ENCODE results near the gene MKX.

Gene MKX

DNA sequence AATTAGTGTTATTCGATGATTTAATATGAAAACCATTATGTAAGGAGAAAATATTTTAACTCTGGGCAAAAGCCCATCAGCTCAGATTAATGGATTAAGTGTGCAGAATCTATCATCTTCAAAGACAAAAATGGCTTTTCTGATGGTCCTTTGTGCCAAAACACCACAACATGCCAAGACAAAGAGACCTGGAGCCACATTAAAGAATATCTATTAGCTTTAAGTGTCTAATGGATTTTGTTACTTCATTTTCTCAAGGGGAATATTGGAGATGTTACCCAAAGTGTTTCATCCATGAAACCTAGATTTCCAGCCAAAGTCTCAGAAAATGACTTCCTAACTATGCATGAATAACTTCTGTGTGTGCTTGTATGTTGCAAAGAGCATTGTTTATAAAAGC is 57.3 kb downstream of the MKX start:
- Histone ChIP-seq H2AK5ac (ENCODE audit: low read length, severe bottlenecking) (no peak overlapping the region), H3K4me2 (ENCODE audit: low read length, poor library complexity, severe bottlenecking) (no peak overlapping the region), H3K79me1 (replicated peaks; ENCODE audit: low read length, poor library complexity, severe bottlenecking) (no peaks in the 10 kb centered on the region), H3K27me3 (ENCODE audit: control insufficient read depth in 1 of 2, insufficient read depth in 1 of 2, low read length in 2 of 2) (no peaks in the 10 kb centered on the region), H3K4me3 (ENCODE audit: insufficient read depth in 1 of 2, low read depth in 1 of 2, low read length in 2 of 2) (no peak overlapping the region), H4K91ac (ENCODE audit: low read length) (no peak overlapping the region), H3K18ac (ENCODE audit: low read depth in 1 of 2, low read length in 2 of 2) (no peak overlapping the region), H3K4me1 (ENCODE audit: control insufficient read depth, insufficient read depth, low read depth, low read length) (peaks cover 1% of the 10 kb centered on the region), H2BK5ac (ENCODE audit: low read depth, low read length, poor library complexity, severe bottlenecking) (no peak overlapping the region), H2BK120ac (ENCODE audit: low read depth, low read length) (no peak overlapping the region), H3K9me3 (ENCODE audit: control insufficient read depth, low read length) (no peaks in the 10 kb centered on the region), H3K9ac (ENCODE audit: low read length) (no peak overlapping the region), H3K27ac (ENCODE audit: low read length, poor library complexity, severe bottlenecking) (no peak overlapping the region), H2AFZ (ENCODE audit: low read depth, low read length) (no peak overlapping the region), H3K4ac (ENCODE audit: low read depth in 1 of 2, low read length in 2 of 2) (no peak overlapping the region), H4K8ac (ENCODE audit: low read length) (no peak overlapping the region), H3K14ac (ENCODE audit: low read length in 2 of 2) (no peak overlapping the region), H3K23ac (ENCODE audit: low read length in 2 of 2) (no peak overlapping the region), H2BK15ac (ENCODE audit: low read depth, poor library complexity, severe bottlenecking) (no peak overlapping the region), H2BK12ac (ENCODE audit: low read length in 2 of 2) (no peak overlapping the region), H3K36me3 (ENCODE audit: control insufficient read depth in 1 of 2, insufficient read depth in 2 of 2, low read depth in 1 of 2, low read length in 2 of 2) (no peaks in the 10 kb centered on the region)
- DNase-seq: no peak
- WGBS: no CpG with 5 or more reads among the region's 1 CpG

DNA sequence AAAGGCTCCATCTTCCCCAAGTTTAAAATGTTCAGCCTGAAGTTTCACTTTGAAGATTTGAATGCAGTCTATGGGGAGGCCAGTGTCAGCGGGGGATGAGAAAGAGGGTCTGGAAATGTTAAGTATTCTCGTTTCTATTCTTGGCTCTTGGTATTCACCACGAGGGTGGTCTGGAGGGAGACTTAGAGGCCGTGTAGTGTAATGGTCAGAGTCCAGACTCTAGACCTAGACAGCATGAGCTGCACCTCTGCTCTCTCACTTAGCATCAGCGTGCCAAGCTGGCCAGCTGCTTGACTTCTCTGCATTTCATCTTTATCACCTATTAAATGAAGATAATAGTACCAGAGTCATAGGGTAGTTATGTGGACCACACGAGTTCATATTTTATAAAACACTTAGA is 57.9 kb downstream of the MKX start:
- no peaks in the 10 kb centered on the region for H3K9me3 ChIP-seq (ENCODE audit: control insufficient read depth, low read length)
- H2BK15ac ChIP-seq (ENCODE audit: low read depth, poor library complexity, severe bottlenecking): no peak overlapping the region
- no peak overlapping the region for H3K23ac ChIP-seq (ENCODE audit: low read length in 2 of 2)
- no peak overlapping the region for H3K4ac ChIP-seq (ENCODE audit: low read depth in 1 of 2, low read length in 2 of 2)
- WGBS: 30% methylated on average over 4 of the region's 6 CpGs
- H3K18ac ChIP-seq (ENCODE audit: low read depth in 1 of 2, low read length in 2 of 2): no peak overlapping the region
- no peak overlapping the region for H4K8ac ChIP-seq (ENCODE audit: low read length)
- H3K27ac ChIP-seq (ENCODE audit: low read length, poor library complexity, severe bottlenecking): no peak overlapping the region
- H3K14ac ChIP-seq (ENCODE audit: low read length in 2 of 2): no peak overlapping the region
- no peaks in the 10 kb centered on the region for H3K27me3 ChIP-seq (ENCODE audit: control insufficient read depth in 1 of 2, insufficient read depth in 1 of 2, low read length in 2 of 2)
- no peak overlapping the region for H2BK5ac ChIP-seq (ENCODE audit: low read depth, low read length, poor library complexity, severe bottlenecking)
- no peak overlapping the region for H3K4me2 ChIP-seq (ENCODE audit: low read length, poor library complexity, severe bottlenecking)
- H2BK12ac ChIP-seq (ENCODE audit: low read length in 2 of 2): no peak overlapping the region
- peaks cover 1% of the 10 kb centered on the region for H3K4me1 ChIP-seq (ENCODE audit: control insufficient read depth, insufficient read depth, low read depth, low read length)
- H3K9ac ChIP-seq (ENCODE audit: low read length): no peak overlapping the region
- no peaks in the 10 kb centered on the region for H3K79me1 ChIP-seq (replicated peaks; ENCODE audit: low read length, poor library complexity, severe bottlenecking)
- H2BK120ac ChIP-seq (ENCODE audit: low read depth, low read length): no peak overlapping the region
- H2AFZ ChIP-seq (ENCODE audit: low read depth, low read length): no peak overlapping the region
- no peak overlapping the region for H2AK5ac ChIP-seq (ENCODE audit: low read length, severe bottlenecking)
- H3K4me3 ChIP-seq (ENCODE audit: insufficient read depth in 1 of 2, low read depth in 1 of 2, low read length in 2 of 2): no peak overlapping the region
- no peaks in the 10 kb centered on the region for H3K36me3 ChIP-seq (ENCODE audit: control insufficient read depth in 1 of 2, insufficient read depth in 2 of 2, low read depth in 1 of 2, low read length in 2 of 2)
- no peak for DNase-seq
- H4K91ac ChIP-seq (ENCODE audit: low read length): no peak overlapping the region

DNA sequence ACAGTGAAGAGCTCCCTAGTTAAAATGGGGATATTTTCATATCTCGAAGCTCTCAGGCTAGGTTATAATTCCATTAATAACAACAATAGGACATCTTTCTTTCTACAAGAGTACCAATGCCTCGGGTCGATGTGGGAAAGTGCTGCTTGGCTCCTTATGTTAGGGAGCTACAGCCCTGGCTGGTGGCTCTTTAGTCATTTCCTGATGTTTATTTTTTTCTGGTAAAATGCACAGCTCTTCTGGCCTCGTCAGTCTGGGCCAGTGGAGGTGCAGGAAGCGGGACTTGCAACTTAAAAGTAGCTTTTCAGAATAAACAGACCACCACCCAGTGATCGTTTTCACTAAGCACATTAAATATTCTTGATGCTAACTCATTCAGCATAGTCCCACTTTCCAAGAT is 58.3 kb downstream of the MKX start:
- no peak overlapping the region for H3K4me2 ChIP-seq (ENCODE audit: low read length, poor library complexity, severe bottlenecking)
- H3K4ac ChIP-seq (ENCODE audit: low read depth in 1 of 2, low read length in 2 of 2): no peak overlapping the region
- no peak for DNase-seq
- no peak overlapping the region for H3K23ac ChIP-seq (ENCODE audit: low read length in 2 of 2)
- no peak overlapping the region for H4K8ac ChIP-seq (ENCODE audit: low read length)
- no peak overlapping the region for H3K9ac ChIP-seq (ENCODE audit: low read length)
- no peaks in the 10 kb centered on the region for H3K36me3 ChIP-seq (ENCODE audit: control insufficient read depth in 1 of 2, insufficient read depth in 2 of 2, low read depth in 1 of 2, low read length in 2 of 2)
- no peaks in the 10 kb centered on the region for H3K9me3 ChIP-seq (ENCODE audit: control insufficient read depth, low read length)
- H2BK15ac ChIP-seq (ENCODE audit: low read depth, poor library complexity, severe bottlenecking): no peak overlapping the region
- H2BK5ac ChIP-seq (ENCODE audit: low read depth, low read length, poor library complexity, severe bottlenecking): no peak overlapping the region
- 31% methylated on average over 5 of the region's 6 CpGs for WGBS
- H3K79me1 ChIP-seq (replicated peaks; ENCODE audit: low read length, poor library complexity, severe bottlenecking): no peaks in the 10 kb centered on the region
- no peak overlapping the region for H2BK12ac ChIP-seq (ENCODE audit: low read length in 2 of 2)
- no peaks in the 10 kb centered on the region for H3K27me3 ChIP-seq (ENCODE audit: control insufficient read depth in 1 of 2, insufficient read depth in 1 of 2, low read length in 2 of 2)
- H2AK5ac ChIP-seq (ENCODE audit: low read length, severe bottlenecking): no peak overlapping the region
- H3K14ac ChIP-seq (ENCODE audit: low read length in 2 of 2): no peak overlapping the region
- H3K27ac ChIP-seq (ENCODE audit: low read length, poor library complexity, severe bottlenecking): no peak overlapping the region
- no peak overlapping the region for H2BK120ac ChIP-seq (ENCODE audit: low read depth, low read length)
- H3K4me3 ChIP-seq (ENCODE audit: insufficient read depth in 1 of 2, low read depth in 1 of 2, low read length in 2 of 2): no peak overlapping the region
- no peak overlapping the region for H4K91ac ChIP-seq (ENCODE audit: low read length)
- no peak overlapping the region for H3K18ac ChIP-seq (ENCODE audit: low read depth in 1 of 2, low read length in 2 of 2)
- peaks cover 1% of the 10 kb centered on the region for H3K4me1 ChIP-seq (ENCODE audit: control insufficient read depth, insufficient read depth, low read depth, low read length)
- H2AFZ ChIP-seq (ENCODE audit: low read depth, low read length): no peak overlapping the region

DNA sequence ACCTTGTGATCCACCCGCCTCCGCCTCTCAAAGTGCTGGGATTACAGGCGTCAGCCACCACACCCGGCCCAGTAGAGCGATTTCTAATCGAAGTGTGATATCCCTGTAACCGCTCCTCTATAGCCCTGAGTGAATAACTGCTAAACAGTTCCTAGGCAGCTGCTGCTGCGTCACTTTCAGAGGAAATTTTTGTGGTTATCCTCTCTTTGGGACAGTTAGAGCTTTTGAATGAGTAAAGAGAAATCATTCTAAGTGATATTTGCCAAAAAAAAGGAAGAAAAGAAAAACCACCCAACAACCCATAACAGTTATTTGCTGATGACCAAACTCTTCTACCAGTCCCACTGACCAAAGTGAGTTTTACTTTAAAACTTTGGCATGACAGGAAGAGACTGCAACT is 59.9 kb downstream of the MKX start:
- no peak overlapping the region for H2BK120ac ChIP-seq (ENCODE audit: low read depth, low read length)
- H3K27me3 ChIP-seq (ENCODE audit: control insufficient read depth in 1 of 2, insufficient read depth in 1 of 2, low read length in 2 of 2): no peaks in the 10 kb centered on the region
- WGBS: 96% methylated on average over 7 of the region's 8 CpGs
- H3K18ac ChIP-seq (ENCODE audit: low read depth in 1 of 2, low read length in 2 of 2): no peak overlapping the region
- no peak overlapping the region for H3K27ac ChIP-seq (ENCODE audit: low read length, poor library complexity, severe bottlenecking)
- no peak overlapping the region for H3K4ac ChIP-seq (ENCODE audit: low read depth in 1 of 2, low read length in 2 of 2)
- H3K4me1 ChIP-seq (ENCODE audit: control insufficient read depth, insufficient read depth, low read depth, low read length): peaks cover 1% of the 10 kb centered on the region
- H3K9ac ChIP-seq (ENCODE audit: low read length): no peak overlapping the region
- no peak overlapping the region for H4K8ac ChIP-seq (ENCODE audit: low read length)
- H3K23ac ChIP-seq (ENCODE audit: low read length in 2 of 2): no peak overlapping the region
- DNase-seq: no peak
- H3K9me3 ChIP-seq (ENCODE audit: control insufficient read depth, low read length): no peaks in the 10 kb centered on the region
- no peak overlapping the region for H2BK12ac ChIP-seq (ENCODE audit: low read length in 2 of 2)
- no peak overlapping the region for H2BK5ac ChIP-seq (ENCODE audit: low read depth, low read length, poor library complexity, severe bottlenecking)
- no peak overlapping the region for H3K4me2 ChIP-seq (ENCODE audit: low read length, poor library complexity, severe bottlenecking)
- H2AFZ ChIP-seq (ENCODE audit: low read depth, low read length): no peak overlapping the region
- H3K14ac ChIP-seq (ENCODE audit: low read length in 2 of 2): no peak overlapping the region
- H2AK5ac ChIP-seq (ENCODE audit: low read length, severe bottlenecking): no peak overlapping the region
- H3K79me1 ChIP-seq (replicated peaks; ENCODE audit: low read length, poor library complexity, severe bottlenecking): no peaks in the 10 kb centered on the region
- no peaks in the 10 kb centered on the region for H3K36me3 ChIP-seq (ENCODE audit: control insufficient read depth in 1 of 2, insufficient read depth in 2 of 2, low read depth in 1 of 2, low read length in 2 of 2)
- H3K4me3 ChIP-seq (ENCODE audit: insufficient read depth in 1 of 2, low read depth in 1 of 2, low read length in 2 of 2): no peak overlapping the region
- H4K91ac ChIP-seq (ENCODE audit: low read length): no peak overlapping the region
- H2BK15ac ChIP-seq (ENCODE audit: low read depth, poor library complexity, severe bottlenecking): no peak overlapping the region

Data from mesenchymal stem cell (in vitro differentiated cells and primary cell).